Measurements from ENCODE around the gene CCND1. TPM values are rescaled to one million over a fixed set of nuclear protein-coding genes. Genes with fewer than 3 reads are reported as not detected.

The CCND1 gene
- polyA plus RNA-seq, 4 donors = 6.2 to 53.8 (median 15.6) TPM

- Histone ChIP-seq H3K27me3 (ENCODE audit: control insufficient read depth in 3 of 3, insufficient read depth in 3 of 3, low read length in 3 of 3) (peaks cover 2 to 20% (median 13%) of the 10 kb centered on the region in 3 donors), H3K27ac (ENCODE audit: low read depth in 1 of 3, low read length in 2 of 3) (peak overlapping the region in 2 of 3 donors; percentile 75 to 93), H3K4me1 (ENCODE audit: control insufficient read depth in 3 of 3, insufficient read depth in 2 of 3, low read depth in 1 of 3, low read length in 2 of 3) (peaks cover 3 to 60% (median 16%) of the 10 kb centered on the region in 3 donors), H3K9me3 (ENCODE audit: control insufficient read depth in 2 of 2, insufficient read depth in 1 of 2, low read depth in 1 of 2, low read length in 1 of 2) (no peaks in the 10 kb centered on the region), H3K36me3 (ENCODE audit: control insufficient read depth in 3 of 3, insufficient read depth in 2 of 3, low read depth in 1 of 3, low read length in 3 of 3) (peaks cover 0 to 21% (median 1%) of the 10 kb centered on the region in 3 donors), H3K4me3 (ENCODE audit: low read depth in 1 of 3, low read length in 3 of 3) (peak overlapping the region; percentile 81 to 98 (median 88))
- no peak for FAIRE-seq
- 1 to 2% (median 2%) methylated on average over 43 of the region's 43 CpGs for WGBS, 3 donors
- peak; percentile 51 to 73 for DNase-seq
Measured at GRCh38 chr11:69640260-69640994, 529 bp upstream of the CCND1 start.

- Histone ChIP-seq H3K36me3 (ENCODE audit: control insufficient read depth in 3 of 3, insufficient read depth in 2 of 3, low read depth in 1 of 3, low read length in 3 of 3) (peaks cover 0 to 36% (median 2%) of the 10 kb centered on the region in 3 donors), H3K9me3 (ENCODE audit: control insufficient read depth in 2 of 2, insufficient read depth in 1 of 2, low read depth in 1 of 2, low read length in 1 of 2) (no peaks in the 10 kb centered on the region), H3K4me1 (ENCODE audit: control insufficient read depth in 3 of 3, insufficient read depth in 2 of 3, low read depth in 1 of 3, low read length in 2 of 3) (peaks cover 3 to 51% (median 12%) of the 10 kb centered on the region in 3 donors), H3K4me3 (ENCODE audit: low read depth in 1 of 3, low read length in 3 of 3) (peak overlapping the region; percentile 81 to 98 (median 88)), H3K27me3 (ENCODE audit: control insufficient read depth in 3 of 3, insufficient read depth in 3 of 3, low read length in 3 of 3) (peaks cover 2 to 17% (median 9%) of the 10 kb centered on the region in 3 donors), H3K27ac (ENCODE audit: low read depth in 1 of 3, low read length in 2 of 3) (peak overlapping the region; percentile 69 to 93 (median 80))
- FAIRE-seq = no peak
- peak in 1 of 2 donors; percentile 60 for DNase-seq
- WGBS, 3 donors = 0 to 1% (median 0%) methylated on average over 65 to 68 of the region's 68 CpGs
Measured at GRCh38 chr11:69641681-69642548, 959 bp downstream of the CCND1 start.

- no peaks in the 10 kb centered on the region for H3K9me3 ChIP-seq (ENCODE audit: control insufficient read depth in 2 of 2, insufficient read depth in 1 of 2, low read depth in 1 of 2, low read length in 1 of 2)
- peaks cover 3 to 45% (median 7%) of the 10 kb centered on the region in 3 donors for H3K4me1 ChIP-seq (ENCODE audit: control insufficient read depth in 3 of 3, insufficient read depth in 2 of 3, low read depth in 1 of 3, low read length in 2 of 3)
- H3K4me3 ChIP-seq (ENCODE audit: low read depth in 1 of 3, low read length in 3 of 3) = peak overlapping the region; percentile 81 to 98 (median 88)
- DNase-seq = peak; percentile 61 to 79
- H3K27ac ChIP-seq (ENCODE audit: low read depth in 1 of 3, low read length in 2 of 3) = peak overlapping the region; percentile 69 to 93 (median 76)
- peaks cover 0 to 11% (median 7%) of the 10 kb centered on the region in 3 donors for H3K27me3 ChIP-seq (ENCODE audit: control insufficient read depth in 3 of 3, insufficient read depth in 3 of 3, low read length in 3 of 3)
- no peak for FAIRE-seq
- peaks cover 0 to 42% (median 2%) of the 10 kb centered on the region in 3 donors for H3K36me3 ChIP-seq (ENCODE audit: control insufficient read depth in 3 of 3, insufficient read depth in 2 of 3, low read depth in 1 of 3, low read length in 3 of 3)
- 0 to 1% (median 0%) methylated on average over 29 to 40 of the region's 40 CpGs for WGBS, 3 donors
Measured at GRCh38 chr11:69642549-69642912, 1.6 kb downstream of the CCND1 start.

- peaks cover 0 to 5% (median 5%) of the 10 kb centered on the region in 3 donors for H3K27me3 ChIP-seq (ENCODE audit: control insufficient read depth in 3 of 3, insufficient read depth in 3 of 3, low read length in 3 of 3)
- no peaks in the 10 kb centered on the region for H3K9me3 ChIP-seq (ENCODE audit: control insufficient read depth in 2 of 2, insufficient read depth in 1 of 2, low read depth in 1 of 2, low read length in 1 of 2)
- H3K4me3 ChIP-seq (ENCODE audit: low read depth in 1 of 3, low read length in 3 of 3) = peak overlapping the region; percentile 81 to 98 (median 88)
- H3K27ac ChIP-seq (ENCODE audit: low read depth in 1 of 3, low read length in 2 of 3) = peak overlapping the region; percentile 48 to 93 (median 69)
- FAIRE-seq (no peak), DNase-seq (peak; percentile 77 to 90)
- H3K36me3 ChIP-seq (ENCODE audit: control insufficient read depth in 3 of 3, insufficient read depth in 2 of 3, low read depth in 1 of 3, low read length in 3 of 3) = peaks cover 0 to 47% (median 3%) of the 10 kb centered on the region in 3 donors
- 0 to 1% (median 0%) methylated on average over 67 to 81 of the region's 81 CpGs for WGBS, 3 donors
- H3K4me1 ChIP-seq (ENCODE audit: control insufficient read depth in 3 of 3, insufficient read depth in 2 of 3, low read depth in 1 of 3, low read length in 2 of 3) = peaks cover 3 to 40% (median 6%) of the 10 kb centered on the region in 3 donors
Measured at GRCh38 chr11:69642913-69643632, 2.1 kb downstream of the CCND1 start.

GRCh38 chr11:69643646-69644045, 2.7 kb downstream of the CCND1 start:
- Histone ChIP-seq H3K27me3 (ENCODE audit: control insufficient read depth in 3 of 3, insufficient read depth in 3 of 3, low read length in 3 of 3) (peaks cover 0 to 5% (median 5%) of the 10 kb centered on the region in 3 donors), H3K36me3 (ENCODE audit: control insufficient read depth in 3 of 3, insufficient read depth in 2 of 3, low read depth in 1 of 3, low read length in 3 of 3) (peaks cover 0 to 53% (median 7%) of the 10 kb centered on the region in 3 donors), H3K27ac (ENCODE audit: low read depth in 1 of 3, low read length in 2 of 3) (no peak overlapping the region), H3K4me1 (ENCODE audit: control insufficient read depth in 3 of 3, insufficient read depth in 2 of 3, low read depth in 1 of 3, low read length in 2 of 3) (peaks cover 3 to 36% (median 6%) of the 10 kb centered on the region in 3 donors), H3K9me3 (ENCODE audit: control insufficient read depth in 2 of 2, insufficient read depth in 1 of 2, low read depth in 1 of 2, low read length in 1 of 2) (no peaks in the 10 kb centered on the region), H3K4me3 (ENCODE audit: low read depth in 1 of 3, low read length in 3 of 3) (peak overlapping the region in 2 of 3 donors; percentile 18 to 88)
- 44 to 56% (median 48%) methylated on average over 26 to 27 of the region's 27 CpGs for WGBS, 3 donors
- DNase-seq (peak in 1 of 2 donors; percentile 28), FAIRE-seq (no peak)

- DNase-seq = peak; percentile 58 to 91
- WGBS, 3 donors = 33 to 45% (median 41%) methylated on average over 24 of the region's 24 CpGs
- peaks cover 0 to 5% (median 5%) of the 10 kb centered on the region in 3 donors for H3K27me3 ChIP-seq (ENCODE audit: control insufficient read depth in 3 of 3, insufficient read depth in 3 of 3, low read length in 3 of 3)
- H3K36me3 ChIP-seq (ENCODE audit: control insufficient read depth in 3 of 3, insufficient read depth in 2 of 3, low read depth in 1 of 3, low read length in 3 of 3) = peaks cover 3 to 60% (median 7%) of the 10 kb centered on the region in 3 donors
- H3K27ac ChIP-seq (ENCODE audit: low read depth in 1 of 3, low read length in 2 of 3) = peak overlapping the region in 1 of 3 donors; percentile 40
- no peaks in the 10 kb centered on the region for H3K9me3 ChIP-seq (ENCODE audit: control insufficient read depth in 2 of 2, insufficient read depth in 1 of 2, low read depth in 1 of 2, low read length in 1 of 2)
- H3K4me1 ChIP-seq (ENCODE audit: control insufficient read depth in 3 of 3, insufficient read depth in 2 of 3, low read depth in 1 of 3, low read length in 2 of 3) = peaks cover 3 to 32% (median 6%) of the 10 kb centered on the region in 3 donors
- no peak for FAIRE-seq
- H3K4me3 ChIP-seq (ENCODE audit: low read depth in 1 of 3, low read length in 3 of 3) = peak overlapping the region in 1 of 3 donors; percentile 18
Measured at GRCh38 chr11:69644071-69644961, 3.4 kb downstream of the CCND1 start.

- H3K36me3 ChIP-seq (ENCODE audit: control insufficient read depth in 3 of 3, insufficient read depth in 2 of 3, low read depth in 1 of 3, low read length in 3 of 3) = peaks cover 3 to 68% (median 8%) of the 10 kb centered on the region in 3 donors
- H3K27me3 ChIP-seq (ENCODE audit: control insufficient read depth in 3 of 3, insufficient read depth in 3 of 3, low read length in 3 of 3) = peaks cover 0 to 4% (median 3%) of the 10 kb centered on the region in 3 donors
- H3K4me1 ChIP-seq (ENCODE audit: control insufficient read depth in 3 of 3, insufficient read depth in 2 of 3, low read depth in 1 of 3, low read length in 2 of 3) = peaks cover 3 to 25% (median 5%) of the 10 kb centered on the region in 3 donors
- no peaks in the 10 kb centered on the region for H3K9me3 ChIP-seq (ENCODE audit: control insufficient read depth in 2 of 2, insufficient read depth in 1 of 2, low read depth in 1 of 2, low read length in 1 of 2)
- no peak for FAIRE-seq
- no peak overlapping the region for H3K4me3 ChIP-seq (ENCODE audit: low read depth in 1 of 3, low read length in 3 of 3)
- WGBS, 3 donors = 74 to 76% (median 76%) methylated on average over 17 to 20 of the region's 20 CpGs
- peak in 1 of 2 donors; percentile 21 for DNase-seq
- peak overlapping the region in 1 of 3 donors; percentile 40 for H3K27ac ChIP-seq (ENCODE audit: low read depth in 1 of 3, low read length in 2 of 3)
Measured at GRCh38 chr11:69644962-69645675, 4.2 kb downstream of the CCND1 start.

Data from small intestine (tissue), 7 donors.